ENCODE results near the gene MICB. TPM values are rescaled to one million over a fixed set of nuclear protein-coding genes. Genes with fewer than 3 reads are reported as not detected.
A peak's percentile ranks its signal among the peaks of the same experiment; 100 is the strongest.
"Not testable (repeated sequence)": the region's sequence is repeated elsewhere in the genome, so short reads cannot be mapped to it uniquely, and the experiment has no call there.

MICB gene
- total and polyA plus RNA-seq, 4 donors = 3.8 to 10.2 (median 7.4) TPM

GRCh38 chr6:31453259-31453658, 44.7 kb upstream of the MICB start:
- no peak for TF ChIP-seq CTCF (IDR thresholded peaks at IDR 0.05; ENCODE audit: control extremely low read depth, extremely low read depth)
- ATAC-seq (ENCODE audit: insufficient read depth, low FRiP score) = no peak
- H3K9ac ChIP-seq (ENCODE audit: insufficient read depth in 1 of 2, low read length in 2 of 2) = no peak overlapping the region
- WGBS, 2 donors = 68 to 74% methylated on average over 2 of the region's 2 CpGs
- H3K4me3 ChIP-seq = no peak overlapping the region
- H3K9me3 ChIP-seq (ENCODE audit: control insufficient read depth in 4 of 4, insufficient read depth in 3 of 4, low read length in 3 of 4) = peaks cover 0 to 6% (median 0%) of the 10 kb centered on the region in 4 donors
- H3K27ac ChIP-seq (ENCODE audit: low read depth in 1 of 2, low read length in 1 of 2) = no peak overlapping the region
- no peaks in the 10 kb centered on the region for H3K36me3 ChIP-seq (ENCODE audit: control insufficient read depth in 4 of 4, insufficient read depth in 4 of 4, low read length in 4 of 4)
- DNase-seq = no peak
- H3K27me3 ChIP-seq (ENCODE audit: control insufficient read depth in 3 of 3, insufficient read depth in 3 of 3, low read length in 2 of 3) = no peaks in the 10 kb centered on the region
- no peaks in the 10 kb centered on the region for H3K4me1 ChIP-seq (ENCODE audit: control insufficient read depth in 5 of 5, insufficient read depth in 5 of 5, low read length in 5 of 5)

GRCh38 chr6:31459864-31460263, 38.1 kb upstream of the MICB start:
- ATAC-seq (ENCODE audit: insufficient read depth, low FRiP score); H3K36me3 ChIP-seq (ENCODE audit: control insufficient read depth in 4 of 4, insufficient read depth in 4 of 4, low read length in 4 of 4); H3K27ac ChIP-seq (ENCODE audit: low read depth in 1 of 2, low read length in 1 of 2); H3K4me3 ChIP-seq; H3K9me3 ChIP-seq (ENCODE audit: control insufficient read depth in 4 of 4, insufficient read depth in 3 of 4, low read length in 3 of 4); DNase-seq; H3K4me1 ChIP-seq (ENCODE audit: control insufficient read depth in 5 of 5, insufficient read depth in 5 of 5, low read length in 5 of 5); H3K9ac ChIP-seq (ENCODE audit: insufficient read depth in 1 of 2, low read length in 2 of 2); H3K27me3 ChIP-seq (ENCODE audit: control insufficient read depth in 3 of 3, insufficient read depth in 3 of 3, low read length in 2 of 3): not testable (repeated sequence)
- WGBS, 2 donors = 87 to 88% methylated on average over 5 of the region's 5 CpGs

GRCh38 chr6:31460361-31461025, 37.5 kb upstream of the MICB start:
- no peaks in the 10 kb centered on the region for H3K9me3 ChIP-seq (ENCODE audit: control insufficient read depth in 4 of 4, insufficient read depth in 3 of 4, low read length in 3 of 4)
- no peak overlapping the region for H3K9ac ChIP-seq (ENCODE audit: insufficient read depth in 1 of 2, low read length in 2 of 2)
- no peak overlapping the region for H3K4me3 ChIP-seq
- H3K27ac ChIP-seq (ENCODE audit: low read depth in 1 of 2, low read length in 1 of 2) = no peak overlapping the region
- ATAC-seq (ENCODE audit: insufficient read depth, low FRiP score) (no peak), DNase-seq (no peak)
- peaks cover 0 to 6% (median 0%) of the 10 kb centered on the region in 3 donors for H3K27me3 ChIP-seq (ENCODE audit: control insufficient read depth in 3 of 3, insufficient read depth in 3 of 3, low read length in 2 of 3)
- no peak for TF ChIP-seq CTCF (IDR thresholded peaks at IDR 0.05; ENCODE audit: control extremely low read depth, extremely low read depth)
- H3K4me1 ChIP-seq (ENCODE audit: control insufficient read depth in 5 of 5, insufficient read depth in 5 of 5, low read length in 5 of 5) = peaks cover 0 to 10% (median 0%) of the 10 kb centered on the region in 5 donors
- 95% methylated on average over 5 of the region's 5 CpGs for WGBS, 2 donors
- H3K36me3 ChIP-seq (ENCODE audit: control insufficient read depth in 4 of 4, insufficient read depth in 4 of 4, low read length in 4 of 4) = peaks cover 0 to 7% (median 0%) of the 10 kb centered on the region in 4 donors

GRCh38 chr6:31462026-31462963, 35.6 kb upstream of the MICB start:
- H3K27ac ChIP-seq (ENCODE audit: low read depth in 1 of 2, low read length in 1 of 2) = peak overlapping the region; percentile 24 to 88
- WGBS, 2 donors = 59 to 70% methylated on average over 11 of the region's 11 CpGs
- no peak for ATAC-seq (ENCODE audit: insufficient read depth, low FRiP score)

More at GRCh38 chr6:31462026-31462963, 35.6 kb upstream of the MICB start:
- Histone ChIP-seq H3K4me3 (no peak overlapping the region), H3K27me3 (ENCODE audit: control insufficient read depth in 3 of 3, insufficient read depth in 3 of 3, low read length in 2 of 3) (peaks cover 0 to 6% (median 0%) of the 10 kb centered on the region in 3 donors), H3K9ac (ENCODE audit: insufficient read depth in 1 of 2, low read length in 2 of 2) (no peak overlapping the region), H3K9me3 (ENCODE audit: control insufficient read depth in 4 of 4, insufficient read depth in 3 of 4, low read length in 3 of 4) (no peaks in the 10 kb centered on the region), H3K36me3 (ENCODE audit: control insufficient read depth in 4 of 4, insufficient read depth in 4 of 4, low read length in 4 of 4) (peaks cover 0 to 7% (median 0%) of the 10 kb centered on the region in 4 donors), H3K4me1 (ENCODE audit: control insufficient read depth in 5 of 5, insufficient read depth in 5 of 5, low read length in 5 of 5) (peaks cover 0 to 17% (median 0%) of the 10 kb centered on the region in 5 donors)
- no peak for DNase-seq
- no peak for TF ChIP-seq CTCF (IDR thresholded peaks at IDR 0.05; ENCODE audit: control extremely low read depth, extremely low read depth)
